Thyroid gland (tissue), 4 donors: ENCODE results near the gene DOK3. TPM values are rescaled to one million over a fixed set of nuclear protein-coding genes. Genes with fewer than 3 reads are reported as not detected.

ENCODE experiments used
- DNase-seq, 2 donors: peaks; one replicate each; pipeline ENCODE4 v3.0.0-alpha.2; 2019
- H3K27ac ChIP-seq, 3 donors: fragments of 200-600 bp; sonication (generic); 1 replicate in 2 of 3; 2 replicates in 1 of 3; pipeline ENCODE4 v1.5.1; 2016 to 2019; ENCODE audit warnings: mild to moderate bottlenecking in 1 of 3, moderate library complexity in 1 of 3
- H3K27me3 ChIP-seq: fragments of 200-600 bp; sonication (generic); one replicate; pipeline ENCODE4 v1.5.1; 2019
- H3K36me3 ChIP-seq, 2 donors: fragments of 200-600 bp; sonication (generic); one replicate each; pipeline ENCODE4 v1.5.1; 2016 to 2019
- H3K4me1 ChIP-seq, 2 donors: fragments of 200-600 bp; sonication (generic); one replicate each; pipeline ENCODE4 v1.5.1; 2017 to 2019
- H3K4me3 ChIP-seq, 3 donors: fragments of 200-600 bp; sonication (generic); replicated peaks in 1 of 3; 1 replicate in 2 of 3; 2 replicates in 1 of 3; pipeline ENCODE4 v1.5.1; 2016; ENCODE audit warnings: mild to moderate bottlenecking in 1 of 3
- H3K9me3 ChIP-seq: fragments of 200-600 bp; sonication (generic); one replicate; pipeline ENCODE4 v1.5.1; 2017
- POLR2A ChIP-seq, 2 donors: fragments of 450-650 bp; IDR thresholded peaks; one replicate each; pipeline ENCODE4 v1.6.1; 2017; ENCODE audit warnings: antibody characterized with exemption in 2 of 2, mild to moderate bottlenecking in 2 of 2, moderate library complexity in 1 of 2
- WGBS, 2 donors: methylation state at CpG; one replicate each; pipeline ENCODE4 v1.1.5; 2017; 5-methylcytosine and 5-hydroxymethylcytosine counted together
- intact Hi-C: fragments of 100-400 bp; cut with DNase I; formaldehyde crosslinking; loops from one replicate; pipeline ENCODE4 v1.15.1; 2023
- total RNA-seq, 4 donors: library from RNA; depleted of rRNA; stranded (reverse); fragments of >200 nt; gene quantifications; one replicate each; pipeline ENCODE4 v1.2.3, GENCODE V29; 2016
- TF ChIP-seq, protein P1 (sequence below), 6 experiments: fragments of 200-600 bp in 3 of 6; fragments of 450-650 bp in 3 of 6; sonication (generic) in 3 of 6; IDR thresholded peaks; one replicate each; pipeline ENCODE4 v1.5.1; 2016 to 2019; ENCODE audit warnings: antibody characterized with exemption in 6 of 6, mild to moderate bottlenecking in 2 of 6, inconsistent platforms in 1 of 6, moderate library complexity in 1 of 6

Gene DOK3
- total RNA-seq, 4 donors from 2014 or later: 2.0 to 5.9 (median 3.5) TPM

DNA sequence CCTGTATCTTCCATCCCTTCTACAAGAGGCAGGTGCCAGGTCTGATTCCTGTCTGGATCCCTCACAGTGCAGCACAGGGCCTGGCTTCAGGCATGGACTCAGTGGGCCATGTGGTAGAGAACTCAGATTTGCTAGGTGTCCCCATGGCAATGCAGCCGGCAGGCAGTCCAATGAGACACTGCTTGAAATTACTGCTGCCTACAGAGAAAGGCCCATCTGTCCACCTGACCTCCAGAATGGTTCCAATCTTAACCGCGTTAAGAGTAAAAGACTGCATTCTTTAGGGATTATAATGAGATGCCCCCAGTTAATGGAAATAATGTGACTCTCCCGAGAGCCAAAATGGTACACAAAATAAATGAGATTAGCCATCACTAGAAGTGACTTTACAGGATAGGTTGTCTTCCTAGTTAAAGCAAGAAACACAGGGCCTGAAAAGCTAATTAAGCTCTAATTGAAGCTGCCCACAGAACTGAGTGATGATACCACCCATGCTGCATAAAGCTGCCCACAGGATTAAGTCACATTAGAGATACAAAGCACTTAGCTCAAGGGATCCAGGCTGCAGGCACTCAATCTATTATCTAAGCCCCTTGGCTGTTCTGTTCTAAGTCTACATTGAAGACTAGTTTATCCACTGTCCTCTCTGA, 33.3 kb upstream of the DOK3 start:
- intact Hi-C loops: no loop called here
- H3K27me3 ChIP-seq: no peaks in the 10 kb centered on the region
- WGBS, 2 donors: 87 to 90% methylated on average over 4 of the region's 4 CpGs
- no peak for TF ChIP-seq POLR2A (IDR thresholded peaks at IDR 0.05)
- TF ChIP-seq, protein P1, sequence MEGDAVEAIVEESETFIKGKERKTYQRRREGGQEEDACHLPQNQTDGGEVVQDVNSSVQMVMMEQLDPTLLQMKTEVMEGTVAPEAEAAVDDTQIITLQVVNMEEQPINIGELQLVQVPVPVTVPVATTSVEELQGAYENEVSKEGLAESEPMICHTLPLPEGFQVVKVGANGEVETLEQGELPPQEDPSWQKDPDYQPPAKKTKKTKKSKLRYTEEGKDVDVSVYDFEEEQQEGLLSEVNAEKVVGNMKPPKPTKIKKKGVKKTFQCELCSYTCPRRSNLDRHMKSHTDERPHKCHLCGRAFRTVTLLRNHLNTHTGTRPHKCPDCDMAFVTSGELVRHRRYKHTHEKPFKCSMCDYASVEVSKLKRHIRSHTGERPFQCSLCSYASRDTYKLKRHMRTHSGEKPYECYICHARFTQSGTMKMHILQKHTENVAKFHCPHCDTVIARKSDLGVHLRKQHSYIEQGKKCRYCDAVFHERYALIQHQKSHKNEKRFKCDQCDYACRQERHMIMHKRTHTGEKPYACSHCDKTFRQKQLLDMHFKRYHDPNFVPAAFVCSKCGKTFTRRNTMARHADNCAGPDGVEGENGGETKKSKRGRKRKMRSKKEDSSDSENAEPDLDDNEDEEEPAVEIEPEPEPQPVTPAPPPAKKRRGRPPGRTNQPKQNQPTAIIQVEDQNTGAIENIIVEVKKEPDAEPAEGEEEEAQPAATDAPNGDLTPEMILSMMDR (IDR thresholded peaks at IDR 0.05): no peak
- no peak overlapping the region for H3K4me3 ChIP-seq
- DNase-seq: no peak
- H3K27ac ChIP-seq: no peak overlapping the region
- no peaks in the 10 kb centered on the region for H3K9me3 ChIP-seq
- H3K36me3 ChIP-seq: peaks cover 0 to 10% of the 10 kb centered on the region in 2 donors
- peaks cover 0 to 29% of the 10 kb centered on the region in 2 donors for H3K4me1 ChIP-seq

DNA sequence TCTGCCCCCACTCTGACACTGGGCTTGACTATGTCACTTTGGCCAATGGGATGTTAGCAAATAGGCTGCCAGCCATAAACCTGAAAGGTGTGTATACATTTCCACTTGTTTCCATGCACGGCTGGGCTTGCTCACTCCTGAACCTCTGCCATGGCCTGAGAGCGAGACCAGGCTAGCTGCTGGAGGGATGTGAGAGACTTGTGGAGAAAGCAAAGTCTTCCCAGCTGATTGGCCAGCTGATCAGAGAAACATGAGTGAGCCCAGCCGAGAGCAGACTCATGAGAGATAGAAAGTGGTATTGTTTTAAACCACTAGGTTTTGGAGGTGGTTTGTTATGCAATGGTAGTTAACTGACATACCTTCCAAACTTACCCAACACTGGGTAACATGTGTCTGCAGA, 30.8 kb upstream of the DOK3 start:
- intact Hi-C loops: no loop called here
- no peak for DNase-seq
- no peaks in the 10 kb centered on the region for H3K9me3 ChIP-seq
- no peak for TF ChIP-seq POLR2A (IDR thresholded peaks at IDR 0.05)
- TF ChIP-seq, protein P1 (IDR thresholded peaks at IDR 0.05): no peak
- no peak overlapping the region for H3K4me3 ChIP-seq
- H3K4me1 ChIP-seq: peaks cover 0 to 23% of the 10 kb centered on the region in 2 donors
- peaks cover 10 to 22% of the 10 kb centered on the region in 2 donors for H3K36me3 ChIP-seq
- H3K27ac ChIP-seq: no peak overlapping the region
- WGBS, 2 donors: 57 to 66% methylated on average over 3 of the region's 3 CpGs
- H3K27me3 ChIP-seq: no peaks in the 10 kb centered on the region

DNA sequence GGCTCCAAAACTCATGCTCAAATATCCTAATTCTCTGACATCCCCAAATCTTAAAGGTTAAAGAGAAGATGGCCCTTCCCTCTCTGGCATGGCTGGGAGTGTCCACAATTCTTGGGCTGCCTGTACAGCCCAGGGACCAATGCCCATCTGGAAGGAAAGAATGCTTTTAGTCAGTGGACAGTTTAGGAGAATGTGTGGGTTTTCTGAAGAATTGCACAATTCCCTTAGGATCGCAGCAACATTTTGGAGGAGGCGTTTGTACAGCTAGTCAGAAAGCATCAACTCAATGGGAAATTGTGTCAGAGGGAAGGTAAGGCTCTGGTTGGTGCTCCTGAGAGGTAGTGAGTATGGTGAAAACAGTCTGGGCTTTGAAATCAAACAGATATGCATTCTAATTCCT, 29.8 kb upstream of the DOK3 start:
- TF ChIP-seq POLR2A (IDR thresholded peaks at IDR 0.05): no peak
- TF ChIP-seq, protein P1 (IDR thresholded peaks at IDR 0.05): no peak
- peaks cover 10 to 22% of the 10 kb centered on the region in 2 donors for H3K36me3 ChIP-seq
- no peak overlapping the region for H3K27ac ChIP-seq
- H3K27me3 ChIP-seq: no peaks in the 10 kb centered on the region
- no peaks in the 10 kb centered on the region for H3K9me3 ChIP-seq
- H3K4me3 ChIP-seq: no peak overlapping the region
- 76 to 92% methylated on average over 2 of the region's 2 CpGs for WGBS, 2 donors
- peaks cover 0 to 23% of the 10 kb centered on the region in 2 donors for H3K4me1 ChIP-seq
- intact Hi-C loops: no loop called here
- no peak for DNase-seq

DNA sequence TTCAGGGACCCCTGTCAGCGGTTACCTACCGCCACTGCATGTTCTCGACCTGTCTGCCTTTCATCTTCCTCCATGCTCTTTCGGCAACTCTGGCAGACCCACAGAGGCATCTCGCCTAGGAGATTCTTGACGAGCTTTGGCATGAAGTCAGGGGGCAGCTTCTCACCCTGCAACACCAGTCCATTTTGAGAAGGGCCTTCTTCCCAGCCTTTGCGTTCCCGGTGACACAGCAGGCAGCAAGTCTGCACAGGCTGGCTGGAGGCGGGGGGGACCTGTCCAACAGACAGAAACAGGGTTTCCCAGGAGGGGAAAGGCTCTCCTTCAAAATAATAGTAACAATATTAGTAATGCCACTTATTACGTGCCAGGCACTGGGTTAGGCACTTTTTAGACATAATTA, 29.2 kb upstream of the DOK3 start:
- no peaks in the 10 kb centered on the region for H3K27me3 ChIP-seq
- intact Hi-C loops: no loop called here
- DNase-seq: no peak
- H3K4me1 ChIP-seq: peaks cover 0 to 18% of the 10 kb centered on the region in 2 donors
- TF ChIP-seq, protein P1 (IDR thresholded peaks at IDR 0.05): no peak
- no peak for TF ChIP-seq POLR2A (IDR thresholded peaks at IDR 0.05)
- no peak overlapping the region for H3K4me3 ChIP-seq
- no peaks in the 10 kb centered on the region for H3K9me3 ChIP-seq
- H3K27ac ChIP-seq: no peak overlapping the region
- peaks cover 10 to 22% of the 10 kb centered on the region in 2 donors for H3K36me3 ChIP-seq
- 95 to 96% methylated on average over 10 of the region's 10 CpGs for WGBS, 2 donors
